ENCODE data around the gene PCGF1.
"Not testable (repeated sequence)": the region's sequence is repeated elsewhere in the genome, so short reads cannot be mapped to it uniquely, and the experiment has no call there.

PCGF1 gene

GRCh38 chr2:74471332-74472065 lies 36.0 kb downstream of the PCGF1 start:
- no peak for DNase-seq

- DNase-seq: not testable (repeated sequence)
Observed at GRCh38 chr2:74470742-74471141, 36.8 kb downstream of the PCGF1 start.

- no peak for DNase-seq
Observed at GRCh38 chr2:74464406-74464805, 43.1 kb downstream of the PCGF1 start.

- no peak for DNase-seq
Observed at GRCh38 chr2:74462786-74463105, 44.7 kb downstream of the PCGF1 start.

- DNase-seq: no peak
Observed at GRCh38 chr2:74462054-74462785, 45.3 kb downstream of the PCGF1 start.

GRCh38 chr2:74461187-74462053 lies 46.1 kb downstream of the PCGF1 start:
- DNase-seq: peak; percentile 30

GRCh38 chr2:74460187-74460586 lies 47.3 kb downstream of the PCGF1 start:
- DNase-seq: not testable (repeated sequence)

GRCh38 chr2:74459503-74460118 lies 47.9 kb downstream of the PCGF1 start:
- DNase-seq: not testable (repeated sequence)

GRCh38 chr2:74458938-74459363 lies 48.5 kb downstream of the PCGF1 start:
- no peak for DNase-seq

- DNase-seq: peak; percentile 98
Observed at GRCh38 chr2:74458132-74458937, 49.2 kb downstream of the PCGF1 start, which contains the start of gene WBP1. Gene WBP1, plus strand, starts transcription at chr2:74458438. Its CDS starts 165 bp downstream, at chr2:74458603.

GRCh38 chr2:74457549-74458131 lies 49.9 kb downstream of the PCGF1 start:
- peak; percentile 83 for DNase-seq

- no peak for DNase-seq
Observed at GRCh38 chr2:74457129-74457548, 50.4 kb downstream of the PCGF1 start.

Data from activated naive CD4-positive, alpha-beta T cell treated with anti-CD3 and anti-CD28 coated beads, Interleukin-2, amount 50 U/mL, for 16 hours (primary cell).